ENCODE data around the gene SLC25A20. TPM values are rescaled to one million over a fixed set of nuclear protein-coding genes. Genes with fewer than 3 reads are reported as not detected.

Gene SLC25A20
- total and polyA plus RNA-seq, 2 of the 4 experiments (the other 2 are of a cell fraction), result 23.8 to 27.1 TPM

GRCh38 chr3:48928679-48929078, 30.0 kb upstream of the SLC25A20 start:
- Histone ChIP-seq H3K56ac (ENCODE audit: extremely low read depth, insufficient read depth, low read length) (no peak overlapping the region), H3K4me1 (ENCODE audit: control insufficient read depth, insufficient read depth, low read length) (peaks cover 6% of the 10 kb centered on the region), H2BK120ac (ENCODE audit: low read depth, low read length) (no peak overlapping the region), H3K23ac (ENCODE audit: low read depth, low read length) (no peak overlapping the region), H3K9me1 (ENCODE audit: insufficient read depth, low read length) (peaks cover 11% of the 10 kb centered on the region), H3K4me2 (ENCODE audit: low read depth, low read length) (no peak overlapping the region), H3K18ac (ENCODE audit: low read depth, low read length) (no peak overlapping the region), H4K5ac (ENCODE audit: low read depth, low read length) (no peak overlapping the region), H3K14ac (replicated peaks; ENCODE audit: low read depth, low read length) (no peak overlapping the region), H2BK5ac (ENCODE audit: low read depth, low read length, poor library complexity, severe bottlenecking) (no peak overlapping the region), H3K79me1 (ENCODE audit: low read depth in 1 of 2, low read length in 2 of 2) (peaks cover 23 to 72% of the 10 kb centered on the region in 2 experiments), H3K9ac (ENCODE audit: low read depth, low read length) (no peak overlapping the region), H4K91ac (ENCODE audit: insufficient read depth, low read depth, low read length) (no peak overlapping the region), H3K36me3 (ENCODE audit: control insufficient read depth, insufficient read depth, low read length) (peaks cover 21% of the 10 kb centered on the region), H3K4ac (ENCODE audit: low read depth, low read length) (no peak overlapping the region), H2AK9ac (replicated peaks; ENCODE audit: low read depth, low read length, poor library complexity) (no peak overlapping the region), H2BK15ac (ENCODE audit: low read depth, low read length) (no peak overlapping the region), H2BK20ac (ENCODE audit: low read depth, low read length) (no peak overlapping the region), H3K27ac (ENCODE audit: insufficient read depth, low read length) (no peak overlapping the region), H2AK5ac (ENCODE audit: low read depth, low read length) (no peak overlapping the region), H3K9me3 (ENCODE audit: control insufficient read depth, insufficient read depth, low read length) (no peaks in the 10 kb centered on the region), H2AFZ (replicated peaks; ENCODE audit: low read length, poor library complexity) (no peak overlapping the region), H3K4me3 (ENCODE audit: insufficient read depth, low read depth, low read length) (no peak overlapping the region), H3K27me3 (ENCODE audit: control insufficient read depth, insufficient read depth, low read length) (no peaks in the 10 kb centered on the region), H4K20me1 (ENCODE audit: insufficient read depth, low read length) (peaks cover 64% of the 10 kb centered on the region), H4K8ac (ENCODE audit: low read depth in 2 of 2, low read length in 2 of 2) (no peak overlapping the region)
- intact Hi-C loops (cut with micrococcal nuclease) (no loop called here), in situ Hi-C loops (cut with MboI; ENCODE audit: low sequenced_read_pairs) (no loop called here), dilution Hi-C loops (cut with HindIII; ENCODE audit: low sequenced_read_pairs, unreplicated experiment) (no loop called here)
- no TSS peak for BruUV-seq (replicated peaks)
- TF ChIP-seq MAFK (IDR thresholded peaks at IDR 0.05; ENCODE audit: low read depth, low read length), result no peak
- no peak for TF ChIP-seq ELK1 (IDR thresholded peaks at IDR 0.05; ENCODE audit: borderline replicate concordance, low read depth, low read length)
- ATAC-seq (ENCODE audit: low read depth) (no peak), DNase-seq (peak; percentile 38)
- POLR2A ChIA-PET (ENCODE audit: unreplicated experiment), result no interaction called here
- CTCF ChIA-PET, result interaction anchor here (0.9 to 1.4 kb wide), 2 partner anchors 9 to 61 kb away, joined by 3 read pairs; partner anchors contain the start of gene P4HTM
- WGBS, 2 experiments (ENCODE audit: extremely low coverage in 2 of 2, insufficient read length in 1 of 2), result no CpG with 5 or more reads among the region's 1 CpG
